Right lobe of liver (tissue), 4 donors: ENCODE results near the gene SLC16A8.

Source experiments
- CTCF ChIP-seq, 4 donors: fragments of 200-600 bp in 3 of 4; fragments of 450-650 bp in 1 of 4; IDR thresholded peaks; one replicate each; pipeline versions ENCODE4 v1.5.1 to v1.8.0; 2016 to 2022; ENCODE audit warnings: antibody characterized with exemption in 4 of 4, mild to moderate bottlenecking in 2 of 4
- POLR2A ChIP-seq: fragments of 450-650 bp; IDR thresholded peaks from one replicate; pipeline ENCODE4 v1.6.1; 2017; ENCODE audit warnings: antibody characterized with exemption, mild to moderate bottlenecking
- donor health status: DM: no; HTN: no; CAD: no.
- donor health status: DM: no; HTN: no; CAD: no.
- donor health status: DM: no; HTN: yes; CAD: no.

GRCh38 chr22:38028344-38029130, 55.4 kb downstream of the SLC16A8 start:
- TF ChIP-seq CTCF (IDR thresholded peaks at IDR 0.05) (no peak), POLR2A (no peak)
